ENCODE measurements around the gene AK9.

DNA sequence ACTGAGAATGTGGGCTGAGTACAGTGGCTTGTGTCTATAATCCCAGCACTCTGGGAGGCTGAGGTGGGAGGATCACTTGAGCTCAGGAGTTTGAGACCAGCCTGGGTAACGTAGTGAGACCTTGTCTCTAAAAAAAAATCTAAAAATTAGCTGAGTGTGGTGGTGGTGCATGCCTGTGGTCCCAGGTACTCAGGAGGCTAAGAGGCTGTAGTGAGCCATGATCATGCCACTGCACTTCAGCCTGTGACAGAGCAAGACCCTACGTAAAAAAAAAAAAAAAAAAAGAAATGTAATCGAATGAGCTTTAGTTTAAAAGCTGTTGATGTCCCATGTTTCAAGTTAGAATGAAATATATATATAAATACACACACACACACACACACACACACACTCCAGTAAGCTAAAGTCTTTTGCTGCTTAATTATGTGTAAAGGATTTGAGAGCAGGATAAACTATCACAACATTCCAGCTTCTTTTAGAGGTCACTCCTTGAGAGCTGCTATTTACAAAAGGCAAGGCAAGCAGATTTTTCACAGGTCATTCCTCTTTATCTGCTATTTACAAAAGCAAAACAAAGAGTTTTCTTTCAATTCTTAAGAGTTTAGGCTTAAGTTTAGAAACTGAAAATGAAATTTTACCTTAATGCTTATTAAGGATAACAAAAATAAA is 230.7 kb downstream of the AK9 start:
- TF ChIP-seq, protein P1, sequence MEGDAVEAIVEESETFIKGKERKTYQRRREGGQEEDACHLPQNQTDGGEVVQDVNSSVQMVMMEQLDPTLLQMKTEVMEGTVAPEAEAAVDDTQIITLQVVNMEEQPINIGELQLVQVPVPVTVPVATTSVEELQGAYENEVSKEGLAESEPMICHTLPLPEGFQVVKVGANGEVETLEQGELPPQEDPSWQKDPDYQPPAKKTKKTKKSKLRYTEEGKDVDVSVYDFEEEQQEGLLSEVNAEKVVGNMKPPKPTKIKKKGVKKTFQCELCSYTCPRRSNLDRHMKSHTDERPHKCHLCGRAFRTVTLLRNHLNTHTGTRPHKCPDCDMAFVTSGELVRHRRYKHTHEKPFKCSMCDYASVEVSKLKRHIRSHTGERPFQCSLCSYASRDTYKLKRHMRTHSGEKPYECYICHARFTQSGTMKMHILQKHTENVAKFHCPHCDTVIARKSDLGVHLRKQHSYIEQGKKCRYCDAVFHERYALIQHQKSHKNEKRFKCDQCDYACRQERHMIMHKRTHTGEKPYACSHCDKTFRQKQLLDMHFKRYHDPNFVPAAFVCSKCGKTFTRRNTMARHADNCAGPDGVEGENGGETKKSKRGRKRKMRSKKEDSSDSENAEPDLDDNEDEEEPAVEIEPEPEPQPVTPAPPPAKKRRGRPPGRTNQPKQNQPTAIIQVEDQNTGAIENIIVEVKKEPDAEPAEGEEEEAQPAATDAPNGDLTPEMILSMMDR (IDR thresholded peaks at IDR 0.05): no peak
- TF ChIP-seq EP300 (IDR thresholded peaks at IDR 0.05) (no peak), POLR2A (IDR thresholded peaks at IDR 0.05) (no peak)
